PC-9 (cell line): ENCODE measurements around the gene ADH1C. TPM values are rescaled to one million over a fixed set of nuclear protein-coding genes. Genes with fewer than 3 reads are reported as not detected.
A peak's percentile ranks its signal among the peaks of the same experiment; 100 is the strongest.

Source experiments
- Bru-seq: library from RNA; stranded (reverse); fragments of 400-500 nt; gene quantifications from one replicate; lab custom pipeline; 2021; lab: Mats Ljungman, UMichigan
- BruChase-seq, 2 experiments: library from RNA; stranded (reverse); fragments of 400-500 nt; gene quantifications; one replicate each; lab custom pipeline; 2021; lab: Mats Ljungman, UMichigan
- BruUV-seq: library from RNA; stranded (reverse); fragments of 400-500 nt; replicated peaks from 2 replicates; lab custom pipeline; 2021; lab: Mats Ljungman, UMichigan
- CTCF ChIA-PET: fragments of 300-600 bp; sonication (Branson Sonifier 250); formaldehyde crosslinking; loops from one replicate; lab custom pipeline; 2022; ENCODE audit warnings: antibody characterized with exemption; lab: Charles Lee
- POLR2A ChIA-PET: fragments of 300-600 bp; sonication (Branson Sonifier 250); formaldehyde crosslinking; loops from one replicate; lab custom pipeline; 2022; ENCODE audit warnings: antibody characterized with exemption; ENCODE audit not compliant: unreplicated experiment; lab: Charles Lee
- DNase-seq, 2 experiments: peaks; one replicate each; pipeline versions ENCODE4 v3.0.0 to v3.0.0-alpha.2; 2015 to 2022; ENCODE audit warnings: mixed read lengths in 1 of 2
- H2AFZ ChIP-seq: fragments of 200-600 bp; sonication (generic); 2 replicates; pipeline ENCODE4 v1.8.1; 2017; ENCODE audit warnings: antibody characterized with exemption
- H3F3A ChIP-seq: fragments of 200-600 bp; sonication (generic); 2 replicates; pipeline ENCODE4 v1.8.1; 2017; ENCODE audit warnings: antibody characterized with exemption, mild to moderate bottlenecking, low read depth; ENCODE audit not compliant: insufficient read depth
- H3K27ac ChIP-seq: fragments of 200-600 bp; sonication (generic); 2 replicates; pipeline ENCODE4 v1.6.1; 2016; ENCODE audit warnings: mixed run types
- H3K27me3 ChIP-seq: fragments of 200-600 bp; sonication (generic); 2 replicates; pipeline ENCODE4 v1.6.1; 2016; ENCODE audit warnings: low read depth, mixed run types; ENCODE audit not compliant: insufficient read depth
- H3K36me3 ChIP-seq: fragments of 200-600 bp; sonication (generic); 2 replicates; pipeline ENCODE4 v1.6.1; 2016; ENCODE audit warnings: low read depth, mixed run types
- H3K4me1 ChIP-seq: fragments of 200-600 bp; sonication (generic); replicated peaks from 2 replicates; pipeline ENCODE4 v1.6.1; 2016; ENCODE audit warnings: mixed run types; ENCODE audit not compliant: insufficient read depth
- H3K4me2 ChIP-seq: fragments of 200-600 bp; sonication (generic); 2 replicates; pipeline ENCODE4 v1.6.1; 2017; ENCODE audit warnings: mixed run types
- H3K4me3 ChIP-seq: fragments of 200-600 bp; sonication (generic); 2 replicates; pipeline ENCODE4 v1.6.1; 2016; ENCODE audit warnings: mixed run types
- H3K79me2 ChIP-seq: fragments of 200-600 bp; sonication (generic); 2 replicates; pipeline ENCODE4 v1.6.1; 2017; ENCODE audit warnings: low read depth, mixed run types
- H3K9me2 ChIP-seq: fragments of 200-600 bp; sonication (generic); 2 replicates; pipeline ENCODE4 v1.8.1; 2017; ENCODE audit warnings: mild to moderate bottlenecking; ENCODE audit not compliant: insufficient read depth
- H3K9me3 ChIP-seq: fragments of 200-600 bp; sonication (generic); 2 replicates; pipeline ENCODE4 v1.8.1; 2016; ENCODE audit warnings: low read depth; ENCODE audit not compliant: insufficient read depth
- H4K20me1 ChIP-seq: fragments of 200-600 bp; sonication (generic); 2 replicates; pipeline ENCODE4 v1.8.1; 2017; ENCODE audit not compliant: insufficient read depth
- CTCF ChIP-seq: fragments of 200-600 bp; sonication (generic); conservative IDR thresholded peaks from 2 replicates; pipeline ENCODE4 v1.6.1; 2017; ENCODE audit warnings: mixed run types, antibody characterized with exemption, mild to moderate bottlenecking, moderate library complexity
- EZH2 ChIP-seq: fragments of 200-600 bp; sonication (generic); IDR thresholded peaks from 2 replicates; pipeline ENCODE4 v1.8.0; 2017; ENCODE audit warnings: antibody characterized with exemption, low read depth
- intact Hi-C: fragments of 100-400 bp; cut with micrococcal nuclease; formaldehyde crosslinking; loops from one replicate; pipeline ENCODE4 v1.10.0; 2022; ENCODE audit not compliant: unreplicated experiment
- long read RNA-seq: library from polyadenylated mRNA; stranded (forward); transcript quantifications from one replicate; pipeline ENCODE4 v2.0.0, GENCODE V29; 2022
- total RNA-seq: library from RNA; stranded (reverse); gene quantifications from 2 replicates; pipeline ENCODE4 v1.2.3, GENCODE V29; 2021

The ADH1C gene
- total RNA-seq (0.50 and 0.63 TPM in 2 replicates), Bru-seq, nascent RNA (not detected), BruChase-seq, experiment 1, labeled RNA remaining after a 2-hour chase (not detected), BruChase-seq, experiment 2, labeled RNA remaining after a 6-hour chase (percentile 51 among the genes with signal in this experiment)
- long read RNA-seq: 0 reads

- Histone ChIP-seq H3K4me1 (peaks cover 7% of the 10 kb centered on the region), H3K9me3 (no peaks in the 10 kb centered on the region), H2AFZ (peak within 1 kb of the TSS; percentile 76; the same call in 1 of the 2 replicates), H3K27me3 (no peaks in the 10 kb centered on the region), H3K9me2 (no peaks in the 10 kb centered on the region), H3F3A (no peaks in the 10 kb centered on the region), H3K4me3 (peak within 1 kb of the TSS; percentile 15; the same call in 1 of the 2 replicates), H4K20me1 (no peaks in the 10 kb centered on the region), H3K79me2 (no peaks in the 10 kb centered on the region), H3K36me3 (no peaks in the 10 kb centered on the region), H3K27ac (no peak within 1 kb of the TSS), H3K4me2 (peak within 1 kb of the TSS; percentile 43)
- no TSS peak for BruUV-seq
- no peak for DNase-seq
- ChIA-PET POLR2A (no interaction called here), CTCF (no interaction called here)
- intact Hi-C loops: no loop called here
- TF ChIP-seq EZH2: no peak
- no peak for TF ChIP-seq CTCF
These were observed at the start of gene ADH1C for GRCh38 chr4:99352602-99353537. Gene ADH1C, minus strand, starts transcription at chr4:99352746. Its CDS starts 71 bp downstream, at chr4:99352675.

- intact Hi-C loops: no loop called here
- no peaks in the 10 kb centered on the region for H3K36me3 ChIP-seq
- TF ChIP-seq CTCF: no peak
- no peaks in the 10 kb centered on the region for H3F3A ChIP-seq
- H3K9me2 ChIP-seq: no peaks in the 10 kb centered on the region
- H3K79me2 ChIP-seq: no peaks in the 10 kb centered on the region
- H4K20me1 ChIP-seq: no peaks in the 10 kb centered on the region
- ChIA-PET POLR2A (no interaction called here), CTCF (no interaction called here)
- H3K27ac ChIP-seq: no peak overlapping the region
- H3K27me3 ChIP-seq: no peaks in the 10 kb centered on the region
- peaks cover 16% of the 10 kb centered on the region for H3K4me1 ChIP-seq
- no peaks in the 10 kb centered on the region for H3K9me3 ChIP-seq
- DNase-seq: no peak
- no peak overlapping the region for H3K4me3 ChIP-seq
- no peak overlapping the region for H2AFZ ChIP-seq
- no peak overlapping the region for H3K4me2 ChIP-seq
- no TSS peak for BruUV-seq
These were observed 48.3 kb upstream of the ADH1C start for GRCh38 chr4:99400831-99401230.

GRCh38 chr4:99399017-99399416, 46.5 kb upstream of the ADH1C start:
- TF ChIP-seq CTCF: no peak
- TF ChIP-seq EZH2: no peak
- ChIA-PET CTCF (no interaction called here), POLR2A (no interaction called here)
- H3K4me2 ChIP-seq: no peak overlapping the region
- no peak for DNase-seq
- H4K20me1 ChIP-seq: no peaks in the 10 kb centered on the region
- no peaks in the 10 kb centered on the region for H3K79me2 ChIP-seq
- no peaks in the 10 kb centered on the region for H3K9me3 ChIP-seq
- H3K27me3 ChIP-seq: no peaks in the 10 kb centered on the region
- H3F3A ChIP-seq: no peaks in the 10 kb centered on the region
- no peak overlapping the region for H2AFZ ChIP-seq
- intact Hi-C loops: no loop called here
- no peak overlapping the region for H3K27ac ChIP-seq
- H3K36me3 ChIP-seq: no peaks in the 10 kb centered on the region
- H3K4me1 ChIP-seq: 0 out of 2 replicates have a peak, but pooled peaks cover 12% of the 10 kb centered on the region
- H3K4me3 ChIP-seq: no peak overlapping the region
- BruUV-seq: no TSS peak
- H3K9me2 ChIP-seq: no peaks in the 10 kb centered on the region
